ENCODE data around the gene GGCT. TPM values are rescaled to one million over a fixed set of nuclear protein-coding genes. Genes with fewer than 3 reads are reported as not detected.

The GGCT gene
- total RNA-seq, 1 donor from 2014 or later = 23.2 TPM

DNA sequence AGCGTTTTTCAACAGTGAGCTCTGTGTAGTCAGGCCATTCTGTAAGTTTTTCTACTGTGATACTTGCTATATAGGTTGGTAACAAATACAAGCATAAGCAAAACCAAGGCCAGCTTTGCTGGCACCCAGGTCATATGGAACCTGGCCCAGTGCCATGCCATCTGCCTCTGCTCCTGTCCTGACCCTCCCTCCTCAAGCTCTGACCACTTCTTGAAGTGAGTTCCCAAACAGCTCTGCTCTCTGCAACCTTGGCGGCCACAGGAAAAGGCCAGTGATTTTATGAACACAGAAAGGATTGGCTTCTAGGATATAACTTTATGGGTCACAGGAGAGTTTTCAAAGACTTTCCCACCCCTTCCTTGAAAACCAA lies 38.8 kb downstream of the GGCT start:
- DNase-seq (ENCODE audit: low spot score in 2 of 2) = no peak
- no peak for FAIRE-seq

DNA sequence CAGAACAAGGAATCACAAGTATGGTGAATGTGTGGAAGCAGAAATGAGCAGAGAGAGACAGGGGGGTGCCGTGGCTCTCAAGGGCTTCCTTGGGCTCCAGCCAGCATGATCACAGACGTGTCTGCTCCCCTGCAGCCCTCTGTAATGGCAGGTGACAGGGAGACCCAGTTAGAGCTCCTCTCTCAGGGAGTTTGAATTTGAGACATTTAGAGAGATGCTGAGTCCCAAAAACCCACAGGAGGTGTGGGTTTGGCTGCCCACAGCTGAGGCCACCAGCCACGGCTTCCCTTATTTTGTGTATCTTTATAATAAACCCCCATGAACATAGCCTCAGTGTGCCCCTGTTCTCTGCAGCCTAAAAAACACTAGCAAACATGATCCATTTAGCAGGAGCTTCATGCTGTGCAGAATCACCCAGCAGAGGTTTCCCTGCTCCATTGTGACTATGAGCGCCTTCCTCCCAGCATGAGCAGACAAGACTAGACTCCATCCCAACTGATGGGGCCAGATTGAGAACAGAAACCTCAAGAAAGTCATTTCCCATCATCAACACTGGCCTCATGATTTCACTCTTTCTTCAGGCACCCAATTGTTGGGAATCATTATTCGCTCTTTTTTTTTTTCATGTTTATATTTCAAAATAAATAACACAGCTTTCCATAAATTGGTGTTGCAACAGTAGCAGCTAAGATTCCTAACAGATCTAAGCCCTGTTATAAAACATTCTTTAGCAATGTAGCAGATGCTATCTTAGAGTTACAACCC lies 39.4 kb downstream of the GGCT start:
- DNase-seq (ENCODE audit: low spot score in 2 of 2) = no peak
- FAIRE-seq = no peak

DNA sequence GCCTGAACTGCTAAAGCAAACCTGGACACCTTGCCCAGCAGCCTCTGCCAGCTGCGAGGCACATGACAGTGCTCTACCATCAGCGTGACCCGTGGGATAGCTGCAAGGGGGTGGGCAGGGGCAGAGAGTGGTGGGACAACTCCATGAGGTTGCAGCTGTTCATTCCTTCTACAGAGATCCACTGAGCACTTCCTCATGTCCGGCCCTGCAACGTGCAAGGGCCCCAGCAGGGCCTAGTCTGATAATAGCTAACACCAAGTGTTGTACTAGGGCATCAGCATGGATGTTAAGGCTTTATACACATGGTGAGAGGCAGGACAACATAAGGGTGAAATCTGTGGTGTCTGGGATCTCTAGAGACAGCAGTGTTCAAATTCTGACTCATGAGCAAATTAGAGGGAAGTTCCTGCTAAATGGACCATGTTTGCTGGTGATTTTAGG lies 40.4 kb downstream of the GGCT start:
- no peak for FAIRE-seq
- no peak for DNase-seq (ENCODE audit: low spot score in 2 of 2)

- FAIRE-seq = no peak
Measured at GRCh38 chr7:30463405-30464145, 41.1 kb downstream of the GGCT start.

DNA sequence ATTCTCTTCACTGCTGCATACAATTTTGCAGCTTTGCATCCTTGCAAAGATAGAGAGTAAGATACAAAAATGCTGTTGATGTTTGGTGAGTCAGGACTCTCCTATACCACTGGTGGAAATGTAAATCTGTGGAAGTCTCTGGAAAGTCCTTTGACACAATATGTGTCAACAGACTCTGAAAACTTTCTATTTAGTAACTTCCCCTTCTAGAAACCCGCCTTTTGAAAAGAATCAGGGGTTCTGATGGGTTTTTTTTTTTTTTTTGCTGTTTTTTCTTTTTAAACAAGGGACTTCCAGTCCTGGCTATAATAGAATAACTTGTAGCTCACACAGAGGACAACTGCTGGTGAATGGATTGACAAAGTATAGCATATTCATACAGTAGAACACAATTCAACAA lies 42.5 kb downstream of the GGCT start:
- no peak for DNase-seq (ENCODE audit: low spot score in 2 of 2)
- no peak for FAIRE-seq

More at GRCh38 chr7:30463405-30464145, 41.1 kb downstream of the GGCT start:
- DNase-seq (ENCODE audit: low spot score in 2 of 2) = no peak

GRCh38 chr7:30460246-30460633 lies 44.4 kb downstream of the GGCT start:
- no peak for DNase-seq (ENCODE audit: low spot score in 2 of 2)
- no peak for FAIRE-seq

DNA sequence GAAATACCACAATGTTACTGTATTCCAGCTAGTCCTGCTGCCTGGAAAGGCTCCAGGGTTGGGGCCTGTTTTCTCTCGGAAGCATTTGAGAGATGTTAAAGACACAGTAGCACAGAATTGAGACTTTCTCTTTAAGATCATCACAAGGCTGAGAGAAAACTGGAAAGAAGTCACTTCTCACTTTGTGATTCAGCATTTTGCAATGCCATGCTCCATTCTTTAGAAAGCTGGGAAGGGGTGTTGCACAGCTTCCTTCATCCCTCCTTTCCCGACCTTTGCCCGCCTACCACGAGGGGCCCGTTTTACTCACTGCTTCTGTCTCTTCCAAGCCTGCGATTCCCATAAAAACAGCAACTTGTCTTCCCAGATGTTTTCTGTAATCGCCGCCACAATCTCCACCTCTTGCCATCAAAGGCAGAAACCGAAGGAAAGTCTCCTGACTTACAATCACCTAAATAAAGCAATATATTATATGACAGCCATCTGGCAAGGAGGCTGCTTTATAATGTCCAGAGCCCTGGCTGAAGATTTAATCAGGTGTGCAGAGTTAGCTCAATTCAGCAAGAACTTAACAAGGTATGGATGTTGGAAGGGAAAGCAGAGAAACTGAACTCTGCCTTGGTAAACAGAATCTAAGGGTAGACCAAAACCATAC lies 44.9 kb downstream of the GGCT start:
- DNase-seq (ENCODE audit: low spot score in 2 of 2) = no peak
- FAIRE-seq = no peak

GRCh38 chr7:30458311-30458710 lies 46.3 kb downstream of the GGCT start:
- FAIRE-seq = no peak
- no peak for DNase-seq (ENCODE audit: low spot score in 2 of 2)

DNA sequence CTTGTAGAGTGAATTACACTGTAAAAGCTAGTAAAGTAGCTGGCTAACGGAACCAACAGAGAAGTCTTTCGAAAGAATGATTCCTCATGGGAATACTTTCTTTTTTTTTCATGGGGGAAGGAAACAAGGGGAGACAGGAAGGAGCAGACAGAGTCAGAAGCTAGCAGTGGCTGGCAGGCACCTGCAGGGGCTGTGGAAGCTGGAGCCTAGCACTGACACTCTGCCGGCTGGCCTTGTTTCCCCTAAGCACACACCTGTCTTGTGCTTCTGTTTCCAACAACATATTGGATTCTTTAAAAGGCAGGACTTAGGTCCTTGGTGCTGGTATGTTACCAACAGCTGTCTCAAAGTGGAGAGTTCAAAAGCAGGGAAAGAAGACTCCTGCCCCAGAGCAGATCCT lies 50.7 kb downstream of the GGCT start:
- FAIRE-seq (no peak), DNase-seq (ENCODE audit: low spot score in 2 of 2) (no peak)

DNA sequence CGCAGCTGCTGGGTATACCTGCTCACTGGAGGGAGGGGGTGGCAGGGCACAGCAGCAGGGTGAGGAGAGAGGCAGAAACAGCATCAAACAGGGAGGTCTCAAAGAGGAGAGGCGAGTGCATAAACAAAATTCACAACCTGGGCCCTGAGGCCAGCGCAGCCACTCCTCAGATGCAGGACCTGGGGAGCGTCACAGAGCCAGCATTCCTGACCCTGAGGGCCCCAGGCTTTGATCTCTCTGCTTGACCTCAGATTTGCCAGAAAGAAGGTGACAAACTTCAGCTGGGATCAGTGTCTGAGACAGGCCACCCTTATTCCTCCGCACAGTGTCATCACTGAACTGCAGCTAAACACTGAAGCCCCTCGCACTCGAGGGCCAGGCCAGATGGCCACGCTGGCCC lies 51.6 kb downstream of the GGCT start:
- DNase-seq (ENCODE audit: low spot score in 2 of 2) = no peak
- FAIRE-seq = no peak

DNA sequence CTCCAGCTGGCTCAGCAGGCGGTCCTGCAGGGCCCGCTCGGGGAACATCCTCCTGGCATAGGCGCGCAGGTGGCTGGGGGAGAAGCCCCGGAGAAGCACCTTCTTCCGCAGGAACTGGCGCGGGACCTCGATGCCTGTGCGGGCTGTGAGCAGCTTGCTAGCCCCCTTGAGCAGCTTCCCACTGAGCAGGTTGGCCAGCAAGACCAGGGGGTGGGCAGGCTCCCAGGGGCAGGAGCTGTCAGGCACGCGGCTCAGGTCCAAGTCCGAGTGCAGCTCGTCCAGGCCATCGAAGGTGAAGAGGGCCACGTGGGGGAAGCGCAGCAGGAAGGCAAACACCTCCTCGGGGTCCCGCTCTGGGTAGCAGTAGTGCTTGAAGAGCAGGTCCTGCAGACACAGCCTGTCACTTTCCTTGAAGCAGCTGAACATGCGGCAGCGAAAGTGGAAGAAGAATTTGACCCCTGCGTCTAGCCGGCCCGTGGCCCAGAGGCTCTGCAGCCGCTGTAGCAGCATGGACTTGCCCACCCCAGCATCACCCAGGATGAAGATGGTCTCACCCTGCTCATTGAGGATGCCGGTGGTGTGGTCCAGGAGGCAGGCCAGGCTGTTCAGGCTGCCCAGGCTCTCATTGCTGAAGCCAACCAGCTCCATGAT lies 52.2 kb downstream of the GGCT start:
- FAIRE-seq = no peak
- DNase-seq (ENCODE audit: low spot score in 2 of 2) = no peak

DNA sequence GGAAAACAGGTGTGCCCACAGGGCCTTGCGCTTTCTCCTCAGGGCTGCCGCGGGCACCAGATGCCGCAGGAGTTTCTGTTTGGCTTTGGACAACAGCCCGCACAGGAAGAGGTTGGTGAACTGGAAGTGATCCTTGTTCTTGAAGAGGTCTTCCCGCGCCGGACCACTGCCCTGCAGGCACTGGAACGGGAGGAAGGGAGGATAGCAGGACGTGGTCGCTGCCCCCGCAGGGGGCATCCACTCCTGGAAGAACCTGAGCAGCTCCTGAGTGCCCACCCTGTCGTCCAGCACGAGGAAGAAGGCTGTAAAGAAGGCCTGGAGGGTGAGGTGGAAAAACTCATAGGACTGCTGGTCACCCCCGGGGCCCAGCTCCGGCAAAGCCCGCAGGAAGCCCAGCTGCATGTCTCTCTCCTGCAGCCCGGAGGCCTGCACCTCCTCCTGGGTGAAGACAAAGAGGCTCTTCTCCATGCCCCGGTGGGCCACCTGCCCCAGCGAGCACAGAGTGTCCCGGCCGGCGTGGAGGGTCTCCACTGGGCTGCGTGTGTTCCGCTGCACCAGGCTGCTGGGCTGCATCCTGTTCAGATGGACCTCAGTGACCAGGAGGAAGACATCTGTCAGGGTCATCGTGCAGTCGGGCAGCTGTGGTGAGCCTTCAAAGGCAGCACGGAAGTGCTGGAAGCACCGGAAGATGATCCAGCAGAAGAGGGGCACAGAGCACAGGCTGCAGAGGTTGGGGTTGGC lies 52.9 kb downstream of the GGCT start:
- DNase-seq (ENCODE audit: low spot score in 2 of 2) = no peak
- no peak for FAIRE-seq

DNA sequence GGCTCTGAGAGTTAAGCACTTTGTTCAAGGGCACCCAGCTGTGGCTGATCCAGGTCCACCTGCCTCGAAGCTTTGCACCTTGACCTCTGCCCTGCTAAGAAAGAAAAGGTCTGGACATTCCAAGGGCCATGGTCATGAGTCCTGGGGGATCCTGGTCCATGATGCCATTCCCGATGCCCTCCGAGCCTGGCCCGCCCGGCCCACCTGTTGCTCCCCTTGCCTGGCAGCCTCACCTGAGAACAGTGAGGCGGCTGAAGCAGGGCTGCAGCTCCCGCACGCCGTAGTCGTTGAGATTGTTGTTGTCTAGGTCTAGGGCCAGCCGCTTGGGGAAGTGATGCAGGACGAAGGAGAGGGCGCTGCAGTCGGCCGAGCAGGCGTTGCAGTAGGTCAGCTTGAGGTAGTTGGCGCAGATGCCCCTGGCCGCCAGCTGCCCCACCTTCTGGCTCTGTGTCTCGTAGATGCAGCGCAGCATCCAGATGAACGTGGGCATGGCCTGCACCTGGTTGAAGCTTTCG lies 53.6 kb downstream of the GGCT start:
- DNase-seq (ENCODE audit: low spot score in 2 of 2) (no peak), FAIRE-seq (no peak)

- DNase-seq (ENCODE audit: low spot score in 2 of 2) = no peak
- no peak for FAIRE-seq
Measured at GRCh38 chr7:30450240-30450982, 54.2 kb downstream of the GGCT start.

- FAIRE-seq (no peak), DNase-seq (ENCODE audit: low spot score in 2 of 2) (no peak)
Measured at GRCh38 chr7:30448461-30449189, 56.0 kb downstream of the GGCT start.

GRCh38 chr7:30447466-30447865 lies 57.2 kb downstream of the GGCT start:
- no peak for FAIRE-seq

More at GRCh38 chr7:30447466-30447865, 57.2 kb downstream of the GGCT start:
- DNase-seq (ENCODE audit: low spot score in 2 of 2) = no peak

Data from frontal cortex (tissue), 4 donors.